Body of pancreas (tissue), 4 donors: ENCODE data around the gene MYH7. TPM values are rescaled to one million over a fixed set of nuclear protein-coding genes. Genes with fewer than 3 reads are reported as not detected.

Experiments used
- ATAC-seq: fragments of 150-250 bp; one replicate; pipeline ENCODE4 v1.9.1; 2016
- DNase-seq, 4 donors: peaks; one replicate each; pipeline ENCODE4 v3.0.0-alpha.2; 2019
- H3K27ac ChIP-seq, 4 donors: fragments of 200-600 bp; sonication (generic); 1 replicate in 3 of 4; 2 replicates in 1 of 4; pipeline versions ENCODE4 v1.5.1 to v1.6.1; 2016 to 2019; ENCODE audit warnings: mild to moderate bottlenecking in 1 of 4, mixed read lengths in 1 of 4, moderate library complexity in 1 of 4
- H3K27me3 ChIP-seq, 2 donors: fragments of 200-600 bp; sonication (generic); one replicate each; pipeline ENCODE4 v1.6.0; 2016; ENCODE audit warnings: mild to moderate bottlenecking in 1 of 2
- H3K36me3 ChIP-seq, 2 donors: fragments of 200-600 bp; sonication (generic); replicated peaks in 1 of 2; 2 replicates each; pipeline ENCODE4 v1.5.1; 2016; ENCODE audit warnings: low read depth in 2 of 2; ENCODE audit not compliant: insufficient read depth in 1 of 2
- H3K4me1 ChIP-seq: fragments of 200-600 bp; sonication (generic); one replicate; pipeline ENCODE4 v1.6.0; 2016
- H3K4me3 ChIP-seq, 2 donors: fragments of 200-600 bp; sonication (generic); 1 replicate in 1 of 2; 2 replicates in 1 of 2; pipeline ENCODE4 v1.5.1; 2016 to 2019
- H3K9me3 ChIP-seq, 3 donors: fragments of 200-600 bp; sonication (generic); 1 replicate in 2 of 3; 2 replicates in 1 of 3; pipeline ENCODE4 v1.5.1; 2016
- POLR2A ChIP-seq, 3 donors: fragments of 450-650 bp; IDR thresholded peaks; one replicate each; pipeline ENCODE4 v1.6.1; 2016; ENCODE audit warnings: antibody characterized with exemption in 3 of 3, mild to moderate bottlenecking in 2 of 3
- WGBS, 2 donors: methylation state at CpG; one replicate each; pipeline ENCODE4 v1.1.5; 2017; 5-methylcytosine and 5-hydroxymethylcytosine counted together
- intact Hi-C: fragments of 100-400 bp; cut with DNase I; formaldehyde crosslinking; loops from one replicate; pipeline ENCODE4 v1.15.1; 2023
- total RNA-seq, 2 donors: library from RNA; depleted of rRNA; stranded (reverse); fragments of >200 nt; gene quantifications; one replicate each; pipeline ENCODE4 v1.1.0, GENCODE V29; 2016
- TF ChIP-seq, protein P1 (sequence below), 7 experiments: fragments of 450-650 bp in 4 of 7; fragments of 200-600 bp in 3 of 7; sonication (generic) in 3 of 7; IDR thresholded peaks; one replicate each; pipeline ENCODE4 v1.5.1; 2016 to 2019; ENCODE audit warnings: antibody characterized with exemption in 7 of 7

MYH7 gene
- total RNA-seq = 1 to 10 TPM in 1 of 2 donors, under 1 TPM in 1; 0.52 to 2.0 TPM

DNA sequence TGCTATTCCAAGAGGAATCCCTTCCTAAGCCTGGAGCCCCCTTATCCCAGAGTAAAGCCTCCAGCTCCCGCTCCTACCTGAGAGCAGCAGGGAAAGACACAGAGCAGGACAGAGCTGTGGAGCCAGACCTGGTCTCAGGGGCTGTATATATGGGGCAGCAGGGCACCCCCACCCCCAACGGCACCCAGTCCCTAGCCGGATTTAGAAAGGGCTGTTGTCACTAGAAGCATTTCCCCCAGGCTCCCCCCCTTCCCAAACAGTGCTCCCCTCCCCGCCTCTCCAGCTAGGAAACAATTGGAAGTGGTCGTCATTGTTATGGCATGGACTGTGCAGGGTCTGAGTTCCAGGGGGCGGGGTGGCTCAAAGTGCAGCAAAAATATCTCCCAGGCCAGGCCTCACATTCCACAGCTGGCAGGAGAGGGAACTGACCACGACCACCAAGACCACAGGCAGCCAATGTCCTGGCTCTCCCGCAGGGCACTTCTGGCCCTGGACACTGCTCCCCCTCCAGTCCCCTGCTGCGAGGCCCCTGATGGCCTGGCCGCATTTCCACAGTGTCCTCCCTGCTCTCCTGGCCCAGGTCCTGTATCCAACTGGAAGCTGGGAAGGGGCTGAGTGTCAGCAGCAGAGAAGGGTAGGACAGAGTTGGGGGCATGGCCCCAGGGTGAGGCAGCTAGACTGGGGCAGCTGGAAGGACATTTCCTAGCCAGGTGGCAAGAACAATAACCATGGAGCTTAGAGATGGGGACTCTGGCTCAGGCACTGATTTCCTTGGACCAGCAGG is at the start of gene MYH7:
TSS of gene MYH7 (minus strand) at position 118 of the 784 bp plus-strand sequence. CDS start 1,928 bp downstream, outside the sequence.
- ATAC-seq (no peak), DNase-seq (no peak)
- intact Hi-C loops = no loop called here
- no peak within 1 kb of the TSS for H3K27ac ChIP-seq
- no peak within 1 kb of the TSS for H3K4me3 ChIP-seq
- H3K27me3 ChIP-seq = no peaks in the 10 kb centered on the region
- TF ChIP-seq POLR2A (IDR thresholded peaks at IDR 0.05) = no peak
- TF ChIP-seq, protein P1, sequence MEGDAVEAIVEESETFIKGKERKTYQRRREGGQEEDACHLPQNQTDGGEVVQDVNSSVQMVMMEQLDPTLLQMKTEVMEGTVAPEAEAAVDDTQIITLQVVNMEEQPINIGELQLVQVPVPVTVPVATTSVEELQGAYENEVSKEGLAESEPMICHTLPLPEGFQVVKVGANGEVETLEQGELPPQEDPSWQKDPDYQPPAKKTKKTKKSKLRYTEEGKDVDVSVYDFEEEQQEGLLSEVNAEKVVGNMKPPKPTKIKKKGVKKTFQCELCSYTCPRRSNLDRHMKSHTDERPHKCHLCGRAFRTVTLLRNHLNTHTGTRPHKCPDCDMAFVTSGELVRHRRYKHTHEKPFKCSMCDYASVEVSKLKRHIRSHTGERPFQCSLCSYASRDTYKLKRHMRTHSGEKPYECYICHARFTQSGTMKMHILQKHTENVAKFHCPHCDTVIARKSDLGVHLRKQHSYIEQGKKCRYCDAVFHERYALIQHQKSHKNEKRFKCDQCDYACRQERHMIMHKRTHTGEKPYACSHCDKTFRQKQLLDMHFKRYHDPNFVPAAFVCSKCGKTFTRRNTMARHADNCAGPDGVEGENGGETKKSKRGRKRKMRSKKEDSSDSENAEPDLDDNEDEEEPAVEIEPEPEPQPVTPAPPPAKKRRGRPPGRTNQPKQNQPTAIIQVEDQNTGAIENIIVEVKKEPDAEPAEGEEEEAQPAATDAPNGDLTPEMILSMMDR (IDR thresholded peaks at IDR 0.05) = no peak
- WGBS, 2 donors = 59 to 65% methylated on average over 2 to 10 of the region's 10 CpGs
- H3K4me1 ChIP-seq = no peaks in the 10 kb centered on the region
- H3K9me3 ChIP-seq = no peaks in the 10 kb centered on the region
- no peaks in the 10 kb centered on the region for H3K36me3 ChIP-seq

DNA sequence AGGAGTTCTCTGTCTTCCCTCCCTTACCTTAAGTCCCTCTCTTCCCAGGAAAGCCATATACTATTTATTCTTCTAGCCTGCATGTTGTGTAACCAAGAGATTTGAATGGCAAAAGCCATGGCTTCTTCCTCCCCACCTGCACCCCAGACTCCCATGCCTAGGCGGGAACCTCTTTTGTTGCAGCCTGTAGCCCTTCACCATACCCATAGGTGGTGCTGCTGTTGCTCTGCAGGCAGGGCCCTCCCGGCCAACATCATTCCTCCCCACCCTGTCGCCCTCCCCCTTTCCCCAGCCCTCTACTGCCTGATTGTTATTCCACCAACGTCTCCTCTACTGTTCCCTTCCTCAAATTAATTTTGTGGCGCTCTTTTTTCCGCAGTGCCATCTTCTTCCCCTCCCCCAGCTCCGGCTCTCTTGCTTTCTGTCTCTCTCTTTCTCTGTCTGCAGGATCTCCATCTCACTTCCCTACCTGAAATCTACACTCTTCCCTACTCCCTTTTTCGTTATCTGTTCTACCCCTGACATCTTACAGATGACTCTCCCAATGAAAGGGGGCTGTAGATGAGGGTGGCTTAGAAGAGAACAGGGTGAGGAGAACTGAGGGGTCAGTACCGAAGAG is 47.9 kb upstream of the MYH7 start:
- H3K4me3 ChIP-seq = no peak overlapping the region
- no peak for DNase-seq
- 61 to 67% methylated on average over 9 of the region's 9 CpGs for WGBS, 2 donors
- no peaks in the 10 kb centered on the region for H3K4me1 ChIP-seq
- intact Hi-C loops = loop anchor here (5.0 kb wide), 1 partner anchor 79 kb away; no protein-coding TSS in a partner anchor
- H3K36me3 ChIP-seq = no peaks in the 10 kb centered on the region
- TF ChIP-seq, protein P1 (IDR thresholded peaks at IDR 0.05) = peak in 1 of 7 experiments; percentile 7
- TF ChIP-seq POLR2A (IDR thresholded peaks at IDR 0.05) = no peak
- no peaks in the 10 kb centered on the region for H3K27me3 ChIP-seq
- no peak overlapping the region for H3K27ac ChIP-seq
- no peaks in the 10 kb centered on the region for H3K9me3 ChIP-seq
- ATAC-seq = no peak

DNA sequence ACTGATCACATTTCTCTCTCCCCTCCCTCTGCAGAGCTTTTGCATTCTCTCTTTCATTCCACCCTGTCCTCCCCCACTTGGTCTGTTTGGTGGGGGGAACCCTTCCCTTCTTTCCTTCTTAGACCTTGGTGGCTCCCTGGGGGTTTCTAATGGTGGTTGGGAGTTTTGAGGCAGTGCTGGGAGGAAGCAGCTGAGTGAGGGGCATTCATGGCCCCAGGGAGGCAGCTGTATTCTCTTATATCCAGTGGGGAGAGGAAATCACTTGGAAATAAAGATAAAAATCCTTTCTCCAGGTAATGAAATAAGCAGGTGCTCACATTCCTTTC is 47.3 kb upstream of the MYH7 start:
- Histone ChIP-seq H3K4me3 (no peak overlapping the region), H3K27me3 (no peaks in the 10 kb centered on the region), H3K27ac (no peak overlapping the region), H3K4me1 (no peaks in the 10 kb centered on the region), H3K9me3 (no peaks in the 10 kb centered on the region), H3K36me3 (peaks cover 0 to 2% of the 10 kb centered on the region in 2 donors)
- ATAC-seq (no peak), DNase-seq (no peak)
- TF ChIP-seq POLR2A (IDR thresholded peaks at IDR 0.05) = no peak
- TF ChIP-seq, protein P1 (IDR thresholded peaks at IDR 0.05) = no peak
- intact Hi-C loops = loop anchor here (5.0 kb wide), 1 partner anchor 80 kb away; no protein-coding TSS in a partner anchor

DNA sequence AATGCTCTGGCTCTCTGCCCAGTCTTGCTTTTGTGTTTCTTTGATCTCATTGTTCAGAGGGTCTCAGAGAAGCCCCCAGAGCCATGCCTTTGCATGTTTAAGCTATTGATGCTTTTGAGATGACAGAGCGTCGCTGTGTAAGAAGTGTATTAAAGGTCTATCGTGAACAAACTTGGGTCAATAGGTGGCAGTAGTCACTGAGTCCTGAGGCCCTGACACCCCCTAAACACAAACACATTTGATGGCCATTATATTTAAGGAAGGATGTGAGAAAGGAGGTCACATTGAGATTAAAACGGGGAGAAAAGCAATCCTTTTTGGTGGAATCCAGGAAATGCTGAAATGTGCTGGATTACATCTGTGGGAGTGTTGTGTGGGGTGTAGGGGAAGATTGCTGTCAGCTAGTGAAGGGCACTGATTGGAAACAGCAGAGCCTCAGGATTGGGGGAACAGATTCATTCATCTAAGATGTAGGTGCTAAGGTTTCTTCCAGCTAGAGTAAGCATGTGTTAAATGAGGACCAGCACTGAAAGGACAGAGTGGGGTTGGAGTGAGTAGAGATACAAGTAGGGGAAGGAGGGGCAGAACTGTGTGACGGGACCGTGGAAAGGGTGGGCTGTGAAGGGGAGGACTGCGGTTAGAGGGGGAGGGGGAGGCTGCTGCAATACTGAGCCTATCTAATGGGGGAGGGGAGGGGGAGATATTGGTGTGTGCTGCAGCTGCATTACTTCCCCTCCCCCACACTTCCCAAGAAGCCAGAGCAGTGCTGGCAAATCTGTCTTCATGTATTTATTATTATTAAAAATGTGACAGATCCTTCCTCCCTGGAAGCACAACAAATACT is 46.7 kb upstream of the MYH7 start:
- H3K4me3 ChIP-seq = no peak overlapping the region
- no peaks in the 10 kb centered on the region for H3K9me3 ChIP-seq
- TF ChIP-seq, protein P1 (IDR thresholded peaks at IDR 0.05) = no peak
- no peak for TF ChIP-seq POLR2A (IDR thresholded peaks at IDR 0.05)
- intact Hi-C loops = loop anchor here (5.0 kb wide), 1 partner anchor 80 kb away; no protein-coding TSS in a partner anchor
- peaks cover 0 to 6% of the 10 kb centered on the region in 2 donors for H3K36me3 ChIP-seq
- H3K4me1 ChIP-seq = no peaks in the 10 kb centered on the region
- H3K27me3 ChIP-seq = no peaks in the 10 kb centered on the region
- WGBS, 2 donors = 58 to 69% methylated on average over 7 of the region's 7 CpGs
- DNase-seq (no peak), ATAC-seq (no peak)
- no peak overlapping the region for H3K27ac ChIP-seq
